GM06990 (cell line): ENCODE data around the gene BMP7.
A peak's percentile ranks its signal among the peaks of the same experiment; 100 is the strongest.

Experiments used
- DNase-seq: peaks from one replicate; pipeline ENCODE4 v3.0.0-alpha.2; 2011; ENCODE audit not compliant: insufficient read length; ENCODE audit errors: extremely low read depth
- H3K27me3 ChIP-seq: replicated peaks from 2 replicates; pipeline ENCODE4 v1.6.0; 2011; ENCODE audit warnings: low read length; ENCODE audit not compliant: control insufficient read depth, insufficient read depth
- H3K36me3 ChIP-seq: 2 replicates; pipeline ENCODE4 v1.5.1; 2011; ENCODE audit warnings: low read length; ENCODE audit not compliant: control insufficient read depth, insufficient read depth
- H3K4me3 ChIP-seq: replicated peaks from 2 replicates; pipeline ENCODE4 v1.5.1; 2011; ENCODE audit warnings: low read depth, mild to moderate bottlenecking, control low read depth, low read length
- TF ChIP-seq, protein P1 (sequence below): IDR thresholded peaks from 2 replicates; pipeline ENCODE4 v1.5.1; 2011; ENCODE audit warnings: low read length, control low read depth, mild to moderate bottlenecking, inconsistent platforms; ENCODE audit not compliant: insufficient read depth, poor library complexity, severe bottlenecking

The BMP7 gene

DNA sequence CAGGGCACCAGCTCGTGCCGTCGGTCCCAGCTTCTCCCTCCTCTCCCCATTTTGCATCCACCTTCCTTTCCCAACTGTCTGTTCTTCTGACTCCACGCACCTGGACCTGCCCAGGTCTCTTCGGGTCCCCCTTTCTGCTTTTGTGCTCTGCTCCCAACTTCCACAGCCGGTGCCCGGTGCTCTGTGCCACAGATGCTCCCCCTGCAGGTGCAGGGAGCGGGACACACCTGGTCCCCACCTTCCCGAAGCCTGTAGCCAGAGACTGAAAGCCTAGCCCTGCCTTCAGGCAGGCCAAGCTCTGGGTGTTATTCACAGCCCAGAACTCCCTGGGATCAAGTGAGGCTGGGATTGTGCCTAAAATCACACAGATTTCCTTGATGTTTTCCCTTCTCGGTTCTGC is 24.6 kb upstream of the BMP7 start:
- no peak for DNase-seq
- peaks cover 3% of the 10 kb centered on the region for H3K27me3 ChIP-seq
- no peak overlapping the region for H3K4me3 ChIP-seq
- no peaks in the 10 kb centered on the region for H3K36me3 ChIP-seq
- TF ChIP-seq, protein P1, sequence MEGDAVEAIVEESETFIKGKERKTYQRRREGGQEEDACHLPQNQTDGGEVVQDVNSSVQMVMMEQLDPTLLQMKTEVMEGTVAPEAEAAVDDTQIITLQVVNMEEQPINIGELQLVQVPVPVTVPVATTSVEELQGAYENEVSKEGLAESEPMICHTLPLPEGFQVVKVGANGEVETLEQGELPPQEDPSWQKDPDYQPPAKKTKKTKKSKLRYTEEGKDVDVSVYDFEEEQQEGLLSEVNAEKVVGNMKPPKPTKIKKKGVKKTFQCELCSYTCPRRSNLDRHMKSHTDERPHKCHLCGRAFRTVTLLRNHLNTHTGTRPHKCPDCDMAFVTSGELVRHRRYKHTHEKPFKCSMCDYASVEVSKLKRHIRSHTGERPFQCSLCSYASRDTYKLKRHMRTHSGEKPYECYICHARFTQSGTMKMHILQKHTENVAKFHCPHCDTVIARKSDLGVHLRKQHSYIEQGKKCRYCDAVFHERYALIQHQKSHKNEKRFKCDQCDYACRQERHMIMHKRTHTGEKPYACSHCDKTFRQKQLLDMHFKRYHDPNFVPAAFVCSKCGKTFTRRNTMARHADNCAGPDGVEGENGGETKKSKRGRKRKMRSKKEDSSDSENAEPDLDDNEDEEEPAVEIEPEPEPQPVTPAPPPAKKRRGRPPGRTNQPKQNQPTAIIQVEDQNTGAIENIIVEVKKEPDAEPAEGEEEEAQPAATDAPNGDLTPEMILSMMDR = peak; percentile 19

DNA sequence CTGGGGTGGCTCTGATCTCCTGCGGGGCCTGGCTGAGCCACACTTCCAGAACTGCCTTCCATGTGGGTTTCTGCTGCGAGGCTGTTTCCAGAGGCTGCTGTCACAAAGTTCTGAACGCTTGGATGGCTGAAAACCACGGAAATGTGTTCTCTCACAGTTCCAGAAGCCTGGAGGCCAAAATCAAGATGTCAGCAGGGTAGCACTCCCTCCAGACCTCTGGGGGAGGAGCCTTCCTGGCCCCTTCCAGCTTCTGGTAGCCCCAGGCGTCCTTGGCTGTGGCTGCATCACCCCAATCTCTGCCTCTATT is 23.7 kb upstream of the BMP7 start:
- no peaks in the 10 kb centered on the region for H3K36me3 ChIP-seq
- H3K27me3 ChIP-seq = peaks cover 3% of the 10 kb centered on the region
- TF ChIP-seq, protein P1 = no peak
- no peak overlapping the region for H3K4me3 ChIP-seq
- no peak for DNase-seq

DNA sequence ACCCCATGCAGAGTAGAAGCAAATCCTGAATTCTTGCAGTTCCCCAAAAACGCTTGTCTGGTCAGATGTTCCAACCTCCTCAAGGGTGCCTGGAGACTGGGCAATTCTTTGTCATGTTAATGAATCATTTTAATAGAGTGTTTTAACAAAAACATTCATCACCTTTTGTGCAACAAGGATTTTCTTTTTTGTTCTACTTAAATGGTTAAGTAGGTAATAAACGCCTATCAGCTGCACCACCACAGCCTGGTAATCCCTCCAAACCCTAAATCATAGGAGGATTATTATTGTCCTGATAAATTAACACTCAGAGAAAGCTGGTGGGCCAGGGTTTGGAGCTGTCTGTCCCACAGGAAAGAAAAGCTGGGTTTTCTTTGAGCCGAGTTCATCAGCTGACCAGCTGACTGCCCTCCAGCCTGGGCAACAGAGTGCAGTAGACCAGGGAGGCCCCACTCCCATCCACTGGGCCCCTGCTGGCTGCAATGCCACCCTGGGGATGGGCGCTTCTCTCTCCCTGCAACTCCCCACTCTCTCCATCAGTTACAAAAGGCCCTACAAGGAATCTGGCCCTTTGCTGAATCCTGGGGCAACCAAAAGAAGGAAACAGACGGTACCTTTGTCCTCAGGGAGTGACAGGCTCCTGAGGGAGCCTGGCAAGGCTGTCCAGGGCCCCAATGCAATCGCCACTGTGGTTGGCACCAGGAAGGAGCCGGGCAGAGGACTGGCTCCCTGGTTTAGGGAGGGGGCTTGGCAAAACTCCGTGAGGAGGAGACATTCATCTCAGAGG is 23.1 kb upstream of the BMP7 start:
- no peak for DNase-seq
- Histone ChIP-seq H3K4me3 (no peak overlapping the region), H3K27me3 (peaks cover 3% of the 10 kb centered on the region), H3K36me3 (no peaks in the 10 kb centered on the region)
- TF ChIP-seq, protein P1 = no peak

DNA sequence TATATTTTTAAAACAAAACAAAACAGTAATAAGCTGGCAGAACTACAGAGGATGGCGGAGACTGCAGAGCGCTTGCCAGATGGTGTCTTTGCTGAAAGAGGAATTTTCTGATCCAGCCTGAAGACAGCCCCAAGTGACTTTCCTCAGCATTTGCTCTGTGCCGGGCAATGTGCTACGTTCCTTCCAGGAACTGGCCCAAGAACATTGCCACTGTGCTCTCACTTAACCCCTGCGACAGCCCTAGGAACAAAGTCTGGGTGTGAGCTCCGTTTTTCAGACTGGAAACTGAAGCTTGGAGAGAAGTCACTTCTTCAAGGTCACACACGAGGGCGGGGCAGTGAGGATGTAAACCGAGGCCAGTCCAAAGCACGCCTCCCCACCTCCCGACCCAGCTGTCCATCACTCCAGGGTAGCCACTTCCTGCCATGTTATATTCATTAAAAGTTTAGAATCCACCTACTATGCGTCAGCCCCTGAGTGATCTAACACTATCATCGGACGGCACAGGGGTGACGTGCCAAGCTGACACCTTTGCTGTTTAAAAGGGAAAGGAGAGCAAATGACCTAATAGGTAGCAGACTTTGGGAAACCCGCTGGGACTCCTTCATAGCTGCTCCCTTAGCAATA is 22.3 kb upstream of the BMP7 start:
- TF ChIP-seq, protein P1 = no peak
- Histone ChIP-seq H3K27me3 (peaks cover 1% of the 10 kb centered on the region), H3K36me3 (no peaks in the 10 kb centered on the region), H3K4me3 (no peak overlapping the region)
- DNase-seq = no peak

DNA sequence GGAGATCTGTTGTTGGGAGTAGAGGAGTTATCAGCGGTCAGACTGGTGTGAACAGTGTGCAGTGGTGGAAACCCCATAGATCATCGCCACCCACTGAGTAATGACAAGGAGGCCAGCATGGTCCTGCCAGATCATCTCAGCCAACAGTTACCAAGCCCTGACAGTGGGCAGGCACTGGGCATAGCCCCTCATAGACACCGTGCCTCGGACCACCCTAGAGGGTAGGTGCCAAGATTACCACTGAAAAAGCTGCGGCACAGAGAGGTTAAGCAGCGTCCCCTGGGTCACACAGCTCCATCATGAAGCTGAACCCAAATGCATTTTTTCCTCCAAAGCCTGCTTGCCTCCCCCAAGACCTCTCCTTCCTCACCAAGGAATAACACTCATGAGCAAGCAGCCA is 21.5 kb upstream of the BMP7 start:
- peaks cover 1% of the 10 kb centered on the region for H3K27me3 ChIP-seq
- no peak overlapping the region for H3K4me3 ChIP-seq
- TF ChIP-seq, protein P1 = no peak
- DNase-seq = no peak
- no peaks in the 10 kb centered on the region for H3K36me3 ChIP-seq
